KMS-11 (cell line): Measurements from ENCODE around the gene MUC16.

Source experiments
- H2AFZ ChIP-seq: fragments of 200-600 bp; sonication (generic); 2 replicates; pipeline ENCODE4 v1.6.1; 2016; ENCODE audit warnings: antibody characterized with exemption, mixed run types, low read depth
- H3K27ac ChIP-seq: fragments of 200-600 bp; sonication (generic); 2 replicates; pipeline ENCODE4 v1.6.1; 2016; ENCODE audit warnings: mild to moderate bottlenecking, mixed run types
- H3K27me3 ChIP-seq: fragments of 200-600 bp; sonication (generic); 2 replicates; pipeline ENCODE4 v1.6.1; 2017; ENCODE audit warnings: mild to moderate bottlenecking, low read depth, mixed run types, moderate library complexity; ENCODE audit not compliant: insufficient read depth
- H3K36me3 ChIP-seq: fragments of 200-600 bp; sonication (generic); 2 replicates; pipeline ENCODE4 v1.6.1; 2017; ENCODE audit warnings: mild to moderate bottlenecking, mixed run types; ENCODE audit not compliant: insufficient read depth
- H3K4me1 ChIP-seq: fragments of 200-600 bp; sonication (generic); 2 replicates; pipeline ENCODE4 v1.6.1; 2016; ENCODE audit warnings: mild to moderate bottlenecking, low read depth, mixed run types; ENCODE audit not compliant: poor library complexity, severe bottlenecking
- H3K4me2 ChIP-seq: fragments of 200-600 bp; sonication (generic); 2 replicates; pipeline ENCODE4 v1.7.0; 2016; ENCODE audit warnings: mild to moderate bottlenecking, mixed run types
- H3K4me3 ChIP-seq: fragments of 200-600 bp; sonication (generic); IDR thresholded peaks from 2 replicates; pipeline ENCODE4 v1.6.1; 2017; ENCODE audit warnings: low read depth, low read length, mixed read lengths; ENCODE audit not compliant: insufficient read depth
- H3K79me2 ChIP-seq: fragments of 200-600 bp; sonication (generic); 2 replicates; pipeline ENCODE4 v1.6.1; 2016; ENCODE audit warnings: low read depth, mixed run types; ENCODE audit not compliant: insufficient read depth
- H3K9ac ChIP-seq: fragments of 200-600 bp; sonication (generic); 2 replicates; pipeline ENCODE4 v1.6.1; 2016; ENCODE audit warnings: mild to moderate bottlenecking, mixed run types
- H4K20me1 ChIP-seq: fragments of 200-600 bp; sonication (generic); 2 replicates; pipeline ENCODE4 v1.6.1; 2016; ENCODE audit warnings: mild to moderate bottlenecking, mixed run types; ENCODE audit not compliant: insufficient read depth
- CTCF ChIP-seq: fragments of 200-600 bp; sonication (generic); conservative IDR thresholded peaks from 2 replicates; pipeline ENCODE4 v1.6.1; 2017; ENCODE audit warnings: low read depth, mild to moderate bottlenecking, antibody characterized with exemption, low read length, moderate library complexity, mixed read lengths

MUC16 gene

GRCh38 chr19:8965887-8966286 is 44.3 kb downstream of the MUC16 start:
- H3K4me1 ChIP-seq: no peaks in the 10 kb centered on the region
- no peak overlapping the region for H3K4me3 ChIP-seq
- no peaks in the 10 kb centered on the region for H4K20me1 ChIP-seq
- H3K27me3 ChIP-seq: no peaks in the 10 kb centered on the region
- no peak overlapping the region for H2AFZ ChIP-seq
- no peak overlapping the region for H3K9ac ChIP-seq
- no peak overlapping the region for H3K4me2 ChIP-seq
- no peak for TF ChIP-seq CTCF
- no peak overlapping the region for H3K27ac ChIP-seq
- no peaks in the 10 kb centered on the region for H3K36me3 ChIP-seq
- no peaks in the 10 kb centered on the region for H3K79me2 ChIP-seq
